Hippocampal formation (tissue), 2 donors: ENCODE measurements around the gene LYZL2.
"Not testable (repeated sequence)": the region's sequence is repeated elsewhere in the genome, so short reads cannot be mapped to it uniquely, and the experiment has no call there.

Experiments
- DNase-seq, 2 donors: peaks; one replicate each; lab custom pipeline; 2025; lab: John Stamatoyannopoulos, UW

LYZL2 gene

DNA sequence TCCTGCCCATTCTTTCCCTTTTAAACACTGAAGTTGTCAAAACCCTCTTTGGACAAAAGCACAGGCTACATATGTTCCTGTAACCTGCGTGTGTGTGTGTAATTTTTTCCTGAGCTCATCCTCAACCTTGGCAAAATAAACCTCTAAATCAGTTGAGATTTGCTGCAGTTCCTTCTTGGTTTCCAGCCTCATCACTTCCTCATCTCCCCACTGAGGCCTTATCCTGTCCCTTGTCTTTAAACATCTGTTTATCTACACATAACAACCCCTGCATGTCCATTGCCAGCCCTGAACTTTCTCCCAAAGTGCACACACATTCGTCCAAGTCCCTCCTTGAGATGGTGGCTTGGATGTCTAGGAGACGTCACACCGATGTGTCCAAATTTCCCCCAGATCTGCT is 35.5 kb downstream of the LYZL2 start:
- no peak for DNase-seq

DNA sequence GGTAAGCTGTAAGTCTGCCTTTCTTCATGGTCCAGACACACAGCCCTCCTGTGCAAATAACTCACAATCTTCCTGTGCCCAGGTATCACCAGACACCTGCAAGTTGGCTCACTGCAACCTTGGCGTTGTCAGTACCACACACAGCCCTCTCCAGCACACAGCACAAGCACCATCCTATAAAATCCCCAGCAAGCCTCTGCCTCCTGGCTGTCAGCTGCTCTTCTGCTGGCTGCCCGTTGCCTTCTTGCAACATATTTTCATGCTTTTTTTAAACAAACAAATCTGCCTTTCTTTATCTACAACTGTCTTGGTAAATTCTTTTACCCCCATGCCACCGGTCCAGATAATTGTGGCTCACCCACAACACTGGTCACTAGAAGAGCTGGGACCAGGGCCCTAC is 36.8 kb downstream of the LYZL2 start:
- not testable (repeated sequence) for DNase-seq

DNA sequence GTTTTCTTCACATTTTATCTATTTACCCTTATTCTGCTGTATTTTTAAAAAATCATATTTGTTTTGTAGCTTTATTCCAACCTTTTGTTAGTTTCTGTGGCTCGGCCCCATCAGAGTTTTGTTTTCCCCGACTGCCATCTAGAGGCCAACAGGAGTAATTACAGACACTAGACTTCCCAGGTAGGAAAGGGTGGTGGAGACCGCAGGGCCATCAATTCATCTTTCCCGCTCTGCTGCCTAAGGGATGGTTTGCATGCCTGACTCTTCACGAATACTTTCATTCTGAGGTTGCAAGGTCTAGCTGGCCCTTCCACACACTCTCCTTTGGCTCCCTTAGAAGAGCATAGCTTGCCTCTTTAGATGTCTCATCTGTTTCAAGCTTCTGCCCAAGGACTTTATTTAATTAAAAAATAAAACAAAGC is 38.3 kb downstream of the LYZL2 start:
- peak; percentile 9 to 33 for DNase-seq

DNA sequence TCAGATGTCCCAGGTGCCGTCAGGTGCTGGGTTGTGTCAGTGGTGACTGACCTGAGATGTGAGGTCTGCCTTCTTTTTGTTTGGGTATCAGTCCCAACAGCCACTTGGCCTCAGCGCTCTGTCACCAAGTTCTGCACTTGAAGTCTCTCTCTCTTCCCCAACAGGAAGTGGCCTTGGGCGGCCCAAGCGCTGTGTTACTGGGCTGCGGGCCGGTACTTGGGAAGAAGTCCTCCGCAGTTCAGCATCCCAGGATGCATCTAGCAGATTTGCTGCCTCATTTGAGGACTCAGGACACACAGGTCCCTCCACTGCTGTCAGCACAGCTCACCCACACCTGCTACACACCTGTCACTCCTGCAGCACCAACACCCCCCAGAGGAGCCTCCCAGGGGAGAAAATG is 40.1 kb downstream of the LYZL2 start:
- DNase-seq: no peak

DNA sequence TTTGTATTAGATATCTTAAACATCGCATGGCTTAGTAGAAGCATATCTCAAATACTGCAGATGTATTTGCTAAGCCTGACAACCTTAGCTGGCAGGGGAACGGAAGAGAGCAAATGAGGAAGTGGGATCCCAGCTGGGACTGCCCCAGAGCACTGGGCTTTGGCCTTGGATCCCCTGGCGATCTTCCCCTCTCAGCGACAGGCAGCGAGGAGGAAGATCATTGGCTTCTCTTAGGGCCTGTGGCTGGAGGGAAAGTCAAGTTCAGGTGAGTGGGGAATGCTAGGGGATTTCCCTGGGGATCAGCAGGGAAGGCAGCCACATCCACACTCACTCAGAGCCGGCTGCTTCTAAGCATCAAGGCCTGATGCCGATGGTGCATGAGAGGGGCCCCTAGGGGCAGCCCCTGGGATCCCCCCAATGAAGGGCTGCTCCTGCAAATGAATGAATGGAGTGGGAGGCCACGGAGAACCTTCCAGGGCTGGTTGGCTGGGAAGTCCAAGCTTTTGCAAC is 42.0 kb downstream of the LYZL2 start:
- DNase-seq: peak in 1 of 2 donors; percentile 3

DNA sequence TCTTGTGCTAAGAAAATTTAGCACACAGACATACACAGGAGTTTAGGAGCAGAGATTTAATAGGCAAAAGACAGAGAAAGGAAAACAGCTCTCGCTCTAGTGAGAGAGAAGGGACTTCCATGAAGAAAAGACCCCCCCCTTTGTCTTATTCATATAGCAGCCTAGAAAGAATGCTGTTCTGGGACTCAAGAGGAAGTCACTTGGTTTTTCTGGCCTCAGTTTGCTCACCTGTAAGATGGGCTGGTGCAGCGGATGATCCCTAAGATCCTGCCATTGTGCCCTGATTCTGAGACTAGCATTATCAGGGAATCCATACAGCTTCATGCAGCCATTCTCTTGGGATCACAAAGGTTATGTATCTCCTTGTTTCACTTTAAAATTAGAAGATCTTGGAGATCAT is 42.7 kb downstream of the LYZL2 start:
- no peak for DNase-seq

DNA sequence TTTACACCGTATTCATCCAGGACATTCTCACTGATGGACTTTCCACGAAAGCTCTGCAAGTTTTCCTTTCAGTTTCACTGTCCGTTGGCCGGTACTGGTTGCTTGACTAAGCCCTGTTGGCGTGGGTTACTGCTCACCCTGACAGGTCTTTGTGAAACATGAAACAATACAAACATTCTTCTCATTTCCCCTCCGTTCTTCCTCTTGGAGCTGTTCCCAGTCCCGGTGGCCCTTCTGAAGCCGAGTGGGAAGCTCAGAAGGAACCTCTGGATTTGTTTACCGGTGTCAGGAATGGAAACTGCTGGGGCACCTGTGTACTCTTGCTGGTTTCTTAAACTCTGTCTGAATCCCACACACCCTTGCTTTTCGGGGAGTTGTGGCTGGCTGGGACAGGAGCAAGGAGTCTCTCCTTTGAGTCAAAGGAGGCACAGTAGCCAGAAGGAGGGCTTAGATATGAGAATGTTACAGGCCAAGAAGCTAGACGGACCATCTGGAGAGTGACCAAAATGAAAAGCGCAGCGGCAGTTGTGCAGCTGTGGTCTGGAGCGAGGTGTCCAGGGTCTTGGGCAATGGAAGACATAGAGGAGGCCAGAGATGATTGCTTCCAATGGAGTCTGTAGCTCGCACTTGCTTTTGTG is 45.7 kb downstream of the LYZL2 start:
- peak; percentile 5 to 35 for DNase-seq

DNA sequence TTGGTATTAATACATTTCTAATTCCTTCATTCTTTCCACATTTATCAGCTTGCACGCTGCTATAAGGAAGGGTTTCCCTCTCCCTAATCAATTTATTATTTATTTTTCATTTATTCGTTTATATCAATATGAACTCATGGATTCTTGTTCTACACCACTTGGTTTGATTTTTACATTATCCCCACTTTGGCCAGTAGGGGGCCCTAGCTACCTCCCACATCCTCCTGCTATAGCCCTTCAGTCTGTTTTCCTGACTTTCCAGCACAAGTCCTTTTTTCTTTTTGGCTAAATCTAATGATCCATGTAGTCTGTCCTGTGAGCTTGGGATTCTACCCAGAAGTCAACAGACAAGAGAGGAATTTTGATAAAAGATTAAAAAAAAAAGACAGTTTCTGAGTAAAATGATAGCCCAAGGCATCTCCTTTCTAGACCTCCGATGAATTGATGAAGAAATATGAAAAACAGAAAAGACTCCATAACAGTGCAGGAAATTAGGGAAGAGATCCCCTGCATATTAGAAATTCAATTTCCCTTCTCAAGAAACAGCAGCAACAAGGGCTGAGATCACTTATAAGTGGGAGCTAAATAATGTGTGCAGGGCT is 47.7 kb downstream of the LYZL2 start:
- peak in 1 of 2 donors; percentile 3 for DNase-seq

DNA sequence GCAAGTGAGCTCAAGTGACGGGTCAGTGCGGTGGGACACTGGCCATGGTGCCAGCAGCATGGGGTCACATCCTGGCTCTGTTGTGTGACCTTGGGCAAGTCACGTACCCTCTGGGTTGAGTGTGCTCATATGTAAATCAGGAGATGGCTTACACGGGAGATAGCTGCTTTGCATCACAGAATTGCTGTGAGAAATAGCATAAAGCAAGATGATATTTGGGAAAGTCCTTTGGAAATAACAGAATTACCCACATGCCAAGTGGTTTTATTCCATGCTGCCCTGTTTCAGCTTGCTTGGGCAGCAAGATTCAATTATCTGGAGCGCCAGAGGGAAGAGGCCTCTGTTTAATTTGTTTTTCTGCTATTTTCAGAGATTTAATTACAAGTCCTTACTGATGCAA is 48.9 kb downstream of the LYZL2 start:
- DNase-seq: no peak

DNA sequence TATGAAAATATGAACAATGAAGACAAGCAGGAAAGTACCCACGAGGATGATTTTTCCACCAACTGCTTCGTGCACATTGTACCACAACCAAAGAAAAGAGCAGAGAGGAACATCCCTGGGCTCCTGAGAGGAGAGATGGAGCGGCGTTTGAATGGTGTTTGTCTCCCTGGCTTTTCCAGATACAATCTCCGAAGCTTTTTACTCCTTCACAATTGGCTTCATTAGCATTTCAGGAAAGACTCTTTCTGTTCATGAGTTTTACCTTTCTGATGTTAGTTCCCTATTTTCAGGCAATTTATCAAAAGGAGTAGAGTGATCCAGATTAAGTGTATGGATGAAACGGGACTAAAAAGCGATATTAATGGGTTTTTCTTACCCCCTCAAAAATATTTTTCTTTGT is 49.3 kb downstream of the LYZL2 start:
- no peak for DNase-seq

DNA sequence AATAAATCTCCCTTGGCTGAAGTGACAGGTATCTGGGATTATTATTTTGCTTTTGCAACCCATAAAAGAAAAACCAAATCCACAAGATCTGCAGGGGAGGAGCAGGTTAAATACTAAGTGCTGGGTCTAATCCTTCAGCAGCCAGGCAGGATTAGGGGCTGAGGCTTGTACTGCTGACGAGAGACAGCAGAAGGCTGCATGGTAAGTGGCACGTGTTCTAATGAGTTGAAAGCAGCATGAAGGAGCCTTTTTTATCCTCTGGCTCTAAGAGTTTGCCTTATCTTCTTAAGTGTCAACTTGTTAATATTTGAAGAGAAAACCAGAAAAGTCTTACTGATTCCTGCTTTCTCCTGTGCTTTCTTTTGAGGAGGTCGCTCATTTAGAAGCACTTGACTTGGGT is 50.0 kb downstream of the LYZL2 start:
- no peak for DNase-seq

DNA sequence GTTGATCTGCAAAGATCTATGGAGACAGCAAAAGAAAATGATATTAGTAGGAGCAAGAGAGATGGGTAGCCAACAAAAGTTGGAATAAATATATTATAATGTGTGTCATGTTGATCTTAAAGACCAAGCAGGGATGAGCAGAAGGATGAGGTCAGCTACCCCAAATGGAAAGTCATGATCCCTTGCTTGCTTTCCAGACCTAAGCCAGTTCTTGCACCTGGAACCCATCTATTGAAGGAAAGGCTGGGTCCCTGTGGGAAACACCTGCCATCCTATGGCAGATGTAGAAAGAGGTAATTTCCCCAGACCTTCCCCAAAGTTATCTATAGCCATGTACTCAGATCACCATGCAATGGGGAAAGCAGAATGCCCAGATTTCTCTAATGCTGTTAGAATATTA is 52.5 kb downstream of the LYZL2 start:
- no peak for DNase-seq

DNA sequence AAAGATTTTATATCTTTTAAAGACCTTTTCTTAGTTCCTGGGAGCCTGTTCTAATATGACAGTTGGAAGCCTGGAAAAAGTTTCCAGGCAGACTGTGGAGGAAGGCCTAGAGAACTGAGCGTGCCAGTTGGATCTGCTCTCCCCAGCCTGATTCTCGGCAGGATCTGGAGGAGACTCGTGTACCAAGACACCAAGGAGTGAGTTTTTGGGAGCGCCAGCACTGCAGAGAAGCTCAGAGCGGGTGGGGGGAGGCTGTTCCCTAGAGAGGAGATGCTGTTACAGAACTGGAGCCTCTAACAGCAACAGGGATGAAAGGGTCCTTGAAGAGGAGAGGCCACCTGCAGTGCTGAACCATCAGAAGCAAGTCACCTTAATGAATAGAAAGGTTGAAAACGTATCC is 52.9 kb downstream of the LYZL2 start:
- no peak for DNase-seq

DNA sequence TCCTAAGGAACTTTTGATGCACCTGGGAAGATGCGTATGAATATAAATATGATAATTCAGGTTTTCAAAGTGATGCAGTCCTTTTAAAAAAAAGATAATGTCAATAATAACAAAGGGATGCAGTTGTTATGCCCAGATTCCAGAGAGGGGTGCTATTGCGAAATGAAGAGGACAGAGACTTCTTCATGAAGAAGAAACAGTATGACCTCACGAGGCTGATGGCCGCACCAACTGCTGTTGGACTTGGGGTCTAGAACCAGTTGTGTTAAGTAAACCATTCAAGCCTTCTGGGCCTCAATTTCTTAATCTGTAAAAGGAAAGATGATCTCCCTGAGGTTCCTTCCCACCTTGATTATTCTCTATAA is 55.1 kb downstream of the LYZL2 start:
- no peak for DNase-seq

DNA sequence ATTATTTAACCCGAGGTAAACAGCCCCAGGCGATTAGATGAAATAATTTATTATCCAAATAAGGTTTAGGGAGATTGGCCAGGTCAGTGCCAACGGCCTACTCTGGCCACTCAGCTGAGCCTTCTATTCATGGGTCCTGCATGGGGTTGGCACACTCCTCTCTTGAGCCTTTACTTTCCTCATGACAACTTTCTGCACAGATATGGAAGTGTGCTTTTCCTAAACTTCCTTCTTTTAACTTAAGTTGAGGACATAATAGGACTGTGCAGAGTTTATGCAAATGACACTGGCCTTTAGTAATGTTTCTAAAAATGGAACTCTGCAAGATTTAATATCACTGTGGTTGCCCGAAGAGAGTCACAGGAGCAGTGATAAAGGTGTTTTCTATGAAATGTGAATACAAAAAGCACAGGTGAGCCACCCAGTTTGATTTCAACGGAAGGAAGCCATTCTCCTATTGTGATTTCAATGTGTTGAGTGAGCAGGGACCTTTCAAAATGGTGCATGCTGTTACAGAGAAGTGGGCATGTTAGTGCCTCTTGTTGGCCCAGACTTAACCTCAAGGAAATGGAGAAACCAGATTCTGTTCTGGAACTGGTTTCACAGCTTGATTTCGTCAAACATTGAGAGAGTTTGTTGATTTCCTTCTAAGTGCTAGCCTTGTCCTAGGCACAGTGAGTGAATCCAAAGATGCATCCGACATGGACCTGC is 55.7 kb downstream of the LYZL2 start:
- no peak for DNase-seq

DNA sequence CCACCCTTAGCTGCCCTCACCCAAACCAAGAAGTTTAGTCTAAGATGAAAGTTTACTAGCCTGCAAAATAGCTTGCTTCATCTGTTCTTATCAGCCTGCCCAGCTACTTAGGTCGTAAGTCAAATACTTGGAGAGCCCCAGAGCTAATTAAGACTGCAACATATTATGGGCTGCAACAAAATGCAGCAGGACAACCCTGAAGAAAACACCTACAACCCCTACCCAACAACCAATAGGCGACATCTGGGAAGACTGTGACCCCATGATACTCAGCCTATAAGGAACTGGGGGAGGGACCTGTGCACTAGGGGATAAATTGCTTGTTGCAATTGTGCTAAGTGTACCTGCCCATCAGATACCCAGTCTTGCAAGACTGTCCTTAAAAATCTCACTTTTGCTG is 64.1 kb downstream of the LYZL2 start:
- no peak for DNase-seq

DNA sequence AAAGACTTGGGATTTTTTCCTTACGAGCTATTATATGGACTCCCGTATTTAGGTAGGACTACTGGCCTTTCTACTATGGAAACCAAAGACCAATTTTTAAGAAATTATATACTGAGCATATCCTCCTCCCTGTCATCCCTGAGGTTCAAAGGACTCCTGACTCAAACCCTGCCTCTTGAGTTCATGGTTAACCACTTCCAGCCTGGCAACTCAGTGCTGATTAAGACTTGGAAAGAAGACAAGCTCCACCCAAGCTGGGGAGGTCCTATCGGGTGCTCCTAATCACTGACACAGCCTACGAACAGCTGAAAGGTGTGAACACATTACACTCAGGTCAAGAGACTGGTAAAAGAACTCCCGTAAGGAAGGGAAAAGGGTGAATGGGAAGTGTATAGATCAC is 66.8 kb downstream of the LYZL2 start:
- no peak for DNase-seq
